HG03280 (cell line): ENCODE results near the gene UNC5B.

Experiments
- ATAC-seq: cut with Tn5 transposase; IDR thresholded peaks from one replicate; pipeline ENCODE4 v1.9.1; 2021; ENCODE audit warnings: mild to moderate bottlenecking, moderate library complexity; ENCODE audit not compliant: unreplicated experiment

The UNC5B gene

GRCh38 chr10:71253981-71254818 is 41.8 kb downstream of the UNC5B start:
- ATAC-seq, result no peak

- ATAC-seq, result no peak
Observed at GRCh38 chr10:71254834-71255549, 42.6 kb downstream of the UNC5B start.

DNA sequence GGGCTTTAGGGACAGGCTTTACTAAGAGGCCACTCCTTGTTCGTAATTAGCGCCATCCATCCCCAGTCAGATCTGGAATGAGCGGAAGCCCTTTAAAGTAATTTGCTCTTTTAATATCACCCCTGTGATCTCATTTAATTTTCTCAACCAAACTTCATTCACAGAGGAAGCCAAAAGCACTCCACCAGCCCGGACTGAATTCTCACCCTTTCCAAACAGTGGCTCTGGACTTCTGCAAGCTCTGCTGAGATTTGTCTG is 43.1 kb downstream of the UNC5B start:
- no peak for ATAC-seq

DNA sequence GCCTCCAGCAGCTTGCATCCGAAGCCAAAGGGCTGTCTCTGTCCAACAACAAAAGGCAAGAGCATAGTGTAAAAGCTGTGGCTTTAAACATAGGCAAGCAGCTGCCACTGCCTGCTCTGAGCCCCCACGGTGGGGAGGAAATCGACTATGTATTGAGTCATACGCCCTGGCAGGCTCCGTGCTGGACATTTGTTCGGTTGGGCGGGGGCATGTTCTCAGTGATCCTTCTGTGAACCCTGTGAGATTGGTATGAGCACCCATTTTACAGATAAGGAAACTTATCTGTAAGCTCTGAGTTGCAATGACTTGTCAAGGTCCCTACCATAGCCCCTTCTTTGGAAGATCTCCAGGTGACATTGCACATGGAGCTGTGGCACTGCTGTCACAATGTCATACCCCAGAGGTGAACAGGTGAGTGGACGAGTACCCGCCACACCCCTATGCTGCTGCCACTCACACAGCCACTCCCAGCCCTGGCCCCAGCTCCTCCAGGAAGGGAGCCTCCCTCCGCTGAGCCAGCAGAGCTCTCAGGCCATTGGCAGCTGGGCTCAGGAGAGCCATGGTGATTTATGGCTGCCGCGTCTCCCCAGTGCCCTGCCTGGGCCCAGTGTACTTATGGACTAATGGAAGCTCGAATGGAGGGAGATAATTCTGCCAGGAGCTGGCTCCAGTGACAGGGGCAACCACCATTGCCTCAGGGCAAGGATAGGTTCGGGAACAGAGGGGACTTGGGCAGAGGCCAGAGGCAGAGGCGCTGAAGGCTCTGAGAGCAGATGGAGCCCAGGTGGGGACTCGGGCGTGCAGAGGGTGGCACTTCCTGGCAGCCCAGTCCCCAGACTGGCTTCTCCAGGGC is 43.7 kb downstream of the UNC5B start:
- ATAC-seq, result no peak

- ATAC-seq, result no peak
Observed at GRCh38 chr10:71256661-71257318, 44.4 kb downstream of the UNC5B start.

GRCh38 chr10:71257319-71257997 is 45.1 kb downstream of the UNC5B start:
- ATAC-seq, result no peak

- ATAC-seq, result no peak
Observed at GRCh38 chr10:71258046-71258445, 45.7 kb downstream of the UNC5B start.

DNA sequence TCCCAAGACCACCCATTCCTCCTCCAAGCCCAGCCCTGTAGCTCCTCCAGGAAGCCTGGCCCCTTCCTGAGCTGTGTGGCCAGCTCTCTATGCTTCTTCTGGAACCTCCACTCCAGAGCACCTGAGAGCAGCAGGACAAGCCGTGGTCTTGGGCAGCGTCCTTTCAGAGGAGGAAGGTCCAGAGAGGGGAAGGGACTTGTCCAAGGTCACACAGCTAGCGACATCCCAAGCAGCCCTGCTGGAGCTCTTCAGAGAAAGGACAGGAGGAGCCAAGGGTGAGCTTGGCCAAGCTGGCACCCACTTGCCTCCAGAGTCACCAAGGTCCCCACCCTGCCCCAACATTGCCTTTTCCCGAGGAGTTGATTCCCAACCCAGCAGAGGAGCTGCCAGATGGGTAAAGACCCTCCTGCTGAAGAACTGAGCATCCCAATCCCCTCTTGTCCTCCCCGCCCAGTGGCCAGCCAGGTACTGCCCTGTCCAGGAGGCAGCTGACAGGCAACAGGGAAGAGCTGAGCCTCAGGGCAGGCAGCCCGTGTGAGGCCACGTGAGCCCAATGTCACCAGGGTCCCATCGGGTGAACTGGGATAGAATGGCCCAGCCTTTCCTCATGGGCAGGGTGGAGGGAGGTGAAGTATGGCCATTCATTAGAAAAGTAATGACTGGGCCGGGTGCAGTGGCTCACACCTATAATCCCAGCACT is 46.2 kb downstream of the UNC5B start:
- no peak for ATAC-seq

GRCh38 chr10:71259282-71259681 is 46.9 kb downstream of the UNC5B start:
- ATAC-seq, result no peak

DNA sequence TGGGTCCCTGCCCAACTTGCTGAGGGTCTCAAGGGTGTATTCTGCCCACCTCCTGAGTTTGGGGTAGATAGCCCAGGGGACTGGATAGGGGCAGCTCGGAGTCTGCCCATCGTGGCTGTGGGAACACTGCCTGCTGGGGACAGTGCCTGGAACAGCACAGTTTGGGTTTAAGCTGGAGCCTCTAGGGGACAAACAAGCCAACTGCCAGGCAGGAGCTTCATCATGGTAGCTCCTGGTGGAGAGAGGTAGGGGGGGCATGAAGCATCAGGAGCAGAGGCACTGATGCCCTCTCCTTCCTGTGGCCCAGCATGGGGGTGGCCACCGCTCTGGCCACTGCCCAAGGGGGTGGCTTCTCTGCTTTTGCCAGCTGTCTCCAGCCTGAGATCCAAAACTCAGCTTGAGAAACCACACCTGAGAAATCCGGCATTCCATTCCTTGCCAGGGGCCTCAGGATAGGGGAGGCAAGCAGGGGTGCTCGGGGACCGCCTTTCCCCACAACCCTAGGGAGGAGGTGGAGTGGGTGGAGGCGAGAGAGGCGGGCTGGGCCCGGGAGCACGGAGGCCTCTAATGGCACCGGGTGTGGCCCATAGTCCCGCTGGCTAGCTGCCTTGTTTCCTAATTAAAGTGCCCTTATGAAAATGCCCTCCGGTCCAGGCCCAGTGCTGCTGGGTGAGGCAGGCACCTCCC is 47.6 kb downstream of the UNC5B start:
- ATAC-seq, result no peak

- no peak for ATAC-seq
Observed at GRCh38 chr10:71260622-71261325, 48.4 kb downstream of the UNC5B start.

DNA sequence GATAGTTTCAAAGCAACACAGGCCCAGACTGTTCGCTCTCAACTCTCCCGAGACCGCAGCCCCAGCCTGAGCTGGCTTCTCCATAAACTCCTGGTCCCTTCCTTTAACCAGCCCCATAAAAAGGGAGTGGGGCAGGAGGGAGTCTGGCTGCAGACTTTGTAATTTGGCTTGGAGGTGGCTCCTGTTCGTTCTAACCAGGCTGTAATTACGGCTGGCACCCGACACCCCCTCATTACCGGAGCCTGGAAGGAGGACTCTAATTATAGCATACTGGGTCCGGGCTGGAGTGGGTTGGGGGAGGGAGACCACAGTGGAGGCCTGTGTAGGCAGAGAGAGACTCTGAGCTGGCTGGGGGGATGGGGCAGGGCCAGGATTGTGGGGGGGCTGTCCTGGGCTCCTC is 49.7 kb downstream of the UNC5B start:
- ATAC-seq, result no peak

DNA sequence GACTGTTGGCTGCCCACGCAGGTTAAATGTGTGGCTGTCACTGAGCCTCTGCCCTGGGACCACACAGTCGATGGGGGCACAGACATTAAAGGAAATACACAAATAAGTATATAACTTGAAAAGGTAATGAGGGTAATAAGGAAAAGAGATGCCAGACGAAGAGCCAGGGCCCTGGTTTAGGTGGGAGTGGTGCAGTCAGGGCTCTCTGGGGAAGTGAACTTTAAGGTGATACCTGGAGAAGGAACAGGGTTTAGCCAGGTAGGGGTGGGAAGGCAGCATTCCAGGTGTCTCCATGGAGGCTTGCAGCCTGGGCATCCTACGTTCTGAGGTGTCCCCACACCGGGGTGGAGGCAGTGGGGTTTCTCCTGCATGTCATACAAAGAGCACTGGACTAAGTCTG is 50.4 kb downstream of the UNC5B start:
- ATAC-seq, result no peak

GRCh38 chr10:71263376-71263775 is 51.0 kb downstream of the UNC5B start:
- ATAC-seq, result no peak

DNA sequence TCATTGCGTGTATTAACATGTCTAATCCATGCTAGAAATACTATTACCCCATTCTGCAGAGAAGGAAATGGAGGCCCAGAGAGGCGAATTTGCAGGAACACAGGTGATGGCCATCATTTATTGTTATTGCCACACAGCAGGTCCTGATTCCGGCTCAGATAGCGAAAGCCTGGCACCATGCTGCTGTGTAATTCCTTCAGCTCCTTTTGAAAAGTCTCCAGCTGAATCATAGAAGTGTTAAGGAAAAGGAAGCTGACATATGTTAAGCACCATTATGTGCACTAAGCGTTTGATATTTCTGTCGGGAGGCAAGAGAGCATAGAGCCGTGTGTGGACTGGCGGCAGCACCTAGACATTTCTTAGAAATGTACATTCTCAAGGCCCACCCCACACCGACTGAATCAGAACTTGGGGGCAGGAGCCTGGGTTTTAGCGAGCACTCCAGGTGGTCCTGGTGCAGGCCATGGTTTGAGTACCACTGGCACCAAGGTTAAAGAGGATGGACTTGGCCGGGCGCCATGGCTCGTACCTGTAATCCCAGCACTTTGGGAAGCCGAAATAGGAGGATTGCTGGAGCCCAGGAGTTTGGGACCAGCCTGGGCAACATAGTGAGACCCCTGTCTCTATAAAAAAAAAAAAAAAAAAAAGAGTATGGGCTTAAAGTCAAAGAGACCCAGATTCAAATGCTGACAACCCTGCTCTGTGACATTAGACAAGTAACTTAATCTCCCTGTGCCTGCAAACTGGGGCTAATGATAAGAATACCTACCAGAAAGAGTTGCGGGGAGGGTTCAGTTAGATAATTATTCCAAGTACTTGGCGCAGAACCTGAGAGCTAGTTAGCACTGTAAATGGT is 52.2 kb downstream of the UNC5B start:
- ATAC-seq, result no peak

- ATAC-seq, result no peak
Observed at GRCh38 chr10:71265201-71265575, 52.8 kb downstream of the UNC5B start.

DNA sequence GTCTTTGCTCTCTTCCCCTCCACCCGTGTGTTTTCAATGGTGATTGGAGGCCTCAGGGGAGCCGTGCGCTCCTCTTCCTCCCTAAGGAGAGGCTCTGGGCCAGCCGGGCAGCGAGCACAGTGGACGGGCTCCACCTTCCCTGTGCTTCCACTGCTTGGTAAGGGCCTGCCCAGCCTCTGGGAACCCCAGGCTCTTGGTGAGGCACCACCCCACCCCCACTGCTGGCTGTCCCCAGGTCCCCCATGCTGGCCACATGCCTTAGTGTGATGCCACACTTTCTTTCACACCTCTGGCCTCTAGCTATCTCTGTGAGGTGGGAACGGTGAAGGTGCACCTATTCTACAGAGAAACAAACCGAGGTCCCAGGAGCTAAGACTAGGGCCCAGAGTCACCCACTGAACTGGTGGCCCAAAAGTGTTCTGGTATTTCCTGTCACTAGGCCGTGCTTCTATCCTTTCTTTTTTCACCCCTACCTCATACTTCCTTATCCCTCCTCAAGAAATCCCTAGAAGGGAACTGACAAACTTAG is 53.3 kb downstream of the UNC5B start:
- no peak for ATAC-seq
